ENCODE measurements around the gene NUFIP2. TPM values are rescaled to one million over a fixed set of nuclear protein-coding genes. Genes with fewer than 3 reads are reported as not detected.

NUFIP2 gene
- total RNA-seq, 1 experiment from 2014 or later = 93.1 TPM

- TF ChIP-seq, protein P1, sequence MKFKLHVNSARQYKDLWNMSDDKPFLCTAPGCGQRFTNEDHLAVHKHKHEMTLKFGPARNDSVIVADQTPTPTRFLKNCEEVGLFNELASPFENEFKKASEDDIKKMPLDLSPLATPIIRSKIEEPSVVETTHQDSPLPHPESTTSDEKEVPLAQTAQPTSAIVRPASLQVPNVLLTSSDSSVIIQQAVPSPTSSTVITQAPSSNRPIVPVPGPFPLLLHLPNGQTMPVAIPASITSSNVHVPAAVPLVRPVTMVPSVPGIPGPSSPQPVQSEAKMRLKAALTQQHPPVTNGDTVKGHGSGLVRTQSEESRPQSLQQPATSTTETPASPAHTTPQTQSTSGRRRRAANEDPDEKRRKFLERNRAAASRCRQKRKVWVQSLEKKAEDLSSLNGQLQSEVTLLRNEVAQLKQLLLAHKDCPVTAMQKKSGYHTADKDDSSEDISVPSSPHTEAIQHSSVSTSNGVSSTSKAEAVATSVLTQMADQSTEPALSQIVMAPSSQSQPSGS (CRISPR knock-in tag; IDR thresholded peaks at IDR 0.05; ENCODE audit: borderline replicate concordance, low read depth) = no peak
- no peak for TF ChIP-seq HMGA2 (CRISPR knock-in tag; IDR thresholded peaks at IDR 0.05)
- TF ChIP-seq, protein P2, sequence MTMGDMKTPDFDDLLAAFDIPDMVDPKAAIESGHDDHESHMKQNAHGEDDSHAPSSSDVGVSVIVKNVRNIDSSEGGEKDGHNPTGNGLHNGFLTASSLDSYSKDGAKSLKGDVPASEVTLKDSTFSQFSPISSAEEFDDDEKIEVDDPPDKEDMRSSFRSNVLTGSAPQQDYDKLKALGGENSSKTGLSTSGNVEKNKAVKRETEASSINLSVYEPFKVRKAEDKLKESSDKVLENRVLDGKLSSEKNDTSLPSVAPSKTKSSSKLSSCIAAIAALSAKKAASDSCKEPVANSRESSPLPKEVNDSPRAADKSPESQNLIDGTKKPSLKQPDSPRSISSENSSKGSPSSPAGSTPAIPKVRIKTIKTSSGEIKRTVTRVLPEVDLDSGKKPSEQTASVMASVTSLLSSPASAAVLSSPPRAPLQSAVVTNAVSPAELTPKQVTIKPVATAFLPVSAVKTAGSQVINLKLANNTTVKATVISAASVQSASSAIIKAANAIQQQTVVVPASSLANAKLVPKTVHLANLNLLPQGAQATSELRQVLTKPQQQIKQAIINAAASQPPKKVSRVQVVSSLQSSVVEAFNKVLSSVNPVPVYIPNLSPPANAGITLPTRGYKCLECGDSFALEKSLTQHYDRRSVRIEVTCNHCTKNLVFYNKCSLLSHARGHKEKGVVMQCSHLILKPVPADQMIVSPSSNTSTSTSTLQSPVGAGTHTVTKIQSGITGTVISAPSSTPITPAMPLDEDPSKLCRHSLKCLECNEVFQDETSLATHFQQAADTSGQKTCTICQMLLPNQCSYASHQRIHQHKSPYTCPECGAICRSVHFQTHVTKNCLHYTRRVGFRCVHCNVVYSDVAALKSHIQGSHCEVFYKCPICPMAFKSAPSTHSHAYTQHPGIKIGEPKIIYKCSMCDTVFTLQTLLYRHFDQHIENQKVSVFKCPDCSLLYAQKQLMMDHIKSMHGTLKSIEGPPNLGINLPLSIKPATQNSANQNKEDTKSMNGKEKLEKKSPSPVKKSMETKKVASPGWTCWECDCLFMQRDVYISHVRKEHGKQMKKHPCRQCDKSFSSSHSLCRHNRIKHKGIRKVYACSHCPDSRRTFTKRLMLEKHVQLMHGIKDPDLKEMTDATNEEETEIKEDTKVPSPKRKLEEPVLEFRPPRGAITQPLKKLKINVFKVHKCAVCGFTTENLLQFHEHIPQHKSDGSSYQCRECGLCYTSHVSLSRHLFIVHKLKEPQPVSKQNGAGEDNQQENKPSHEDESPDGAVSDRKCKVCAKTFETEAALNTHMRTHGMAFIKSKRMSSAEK (CRISPR knock-in tag; IDR thresholded peaks at IDR 0.05; ENCODE audit: borderline replicate concordance) = no peak
Measured at GRCh38 chr17:29279397-29280070, 14.4 kb downstream of the NUFIP2 start (continued).

GRCh38 chr17:29278692-29279091, 15.3 kb downstream of the NUFIP2 start:
- no peaks in the 10 kb centered on the region for H3K27me3 Mint-ChIP-seq (ENCODE audit: low read depth)
- no peaks in the 10 kb centered on the region for H3K9me3 Mint-ChIP-seq
- TF ChIP-seq ZNF281 (CRISPR knock-in tag; IDR thresholded peaks at IDR 0.05) = no peak
- TF ChIP-seq, protein P3, sequence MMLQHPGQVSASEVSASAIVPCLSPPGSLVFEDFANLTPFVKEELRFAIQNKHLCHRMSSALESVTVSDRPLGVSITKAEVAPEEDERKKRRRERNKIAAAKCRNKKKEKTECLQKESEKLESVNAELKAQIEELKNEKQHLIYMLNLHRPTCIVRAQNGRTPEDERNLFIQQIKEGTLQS (CRISPR knock-in tag; conservative IDR thresholded peaks at IDR 0.05) = no peak
- no peak for TF ChIP-seq USF2 (CRISPR knock-in tag; IDR thresholded peaks at IDR 0.05)
- no peak for TF ChIP-seq MYBL2 (CRISPR knock-in tag; IDR thresholded peaks at IDR 0.05)
- TF ChIP-seq IRF2 (CRISPR knock-in tag; IDR thresholded peaks at IDR 0.05; ENCODE audit: borderline replicate concordance, low read depth) = no peak
- TF ChIP-seq ZNF671 (CRISPR knock-in tag; IDR thresholded peaks at IDR 0.05) = no peak
- TF ChIP-seq ZBTB21 (CRISPR knock-in tag; IDR thresholded peaks at IDR 0.05; ENCODE audit: borderline replicate concordance) = no peak
- TF ChIP-seq, protein P4, sequence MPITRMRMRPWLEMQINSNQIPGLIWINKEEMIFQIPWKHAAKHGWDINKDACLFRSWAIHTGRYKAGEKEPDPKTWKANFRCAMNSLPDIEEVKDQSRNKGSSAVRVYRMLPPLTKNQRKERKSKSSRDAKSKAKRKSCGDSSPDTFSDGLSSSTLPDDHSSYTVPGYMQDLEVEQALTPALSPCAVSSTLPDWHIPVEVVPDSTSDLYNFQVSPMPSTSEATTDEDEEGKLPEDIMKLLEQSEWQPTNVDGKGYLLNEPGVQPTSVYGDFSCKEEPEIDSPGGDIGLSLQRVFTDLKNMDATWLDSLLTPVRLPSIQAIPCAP (CRISPR knock-in tag; IDR thresholded peaks at IDR 0.05) = no peak
- no peak for TF ChIP-seq NR2C2 (CRISPR knock-in tag; IDR thresholded peaks at IDR 0.05)
- TF ChIP-seq, protein P5, sequence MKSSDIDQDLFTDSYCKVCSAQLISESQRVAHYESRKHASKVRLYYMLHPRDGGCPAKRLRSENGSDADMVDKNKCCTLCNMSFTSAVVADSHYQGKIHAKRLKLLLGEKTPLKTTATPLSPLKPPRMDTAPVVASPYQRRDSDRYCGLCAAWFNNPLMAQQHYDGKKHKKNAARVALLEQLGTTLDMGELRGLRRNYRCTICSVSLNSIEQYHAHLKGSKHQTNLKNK (CRISPR knock-in tag; IDR thresholded peaks at IDR 0.05) = no peak
- DNase-seq (ENCODE audit: low spot score) (no peak), ATAC-seq (no peak)
- ChIA-PET CTCF (interaction anchor here (0.8 kb wide), 1 partner anchor 12 kb away, joined by 4 read pairs; no protein-coding TSS in a partner anchor), POLR2A (no interaction called here)
- H3K4me1 Mint-ChIP-seq = peaks cover 51% of the 10 kb centered on the region
- H3K36me3 Mint-ChIP-seq = peaks cover 59% of the 10 kb centered on the region
- H3K27ac Mint-ChIP-seq = no peak overlapping the region
- H3K4me3 Mint-ChIP-seq = no peak overlapping the region

Measured in WTC11 (cell line).